GM12878 (cell line): ENCODE measurements around the gene SMC3. TPM values are rescaled to one million over a fixed set of nuclear protein-coding genes. Genes with fewer than 3 reads are reported as not detected.

Source experiments
- ESRRA ChIP-seq: IDR thresholded peaks from 2 replicates; pipeline ENCODE4 v1.6.1; 2012; ENCODE audit warnings: mild to moderate bottlenecking, low read length, improper control_type of control experiment
- ETV6 ChIP-seq, 2 experiments: fragments of 450-650 bp in 1 of 2; IDR thresholded peaks in 1 of 2; conservative IDR thresholded peaks in 1 of 2; 2 replicates each; pipeline ENCODE4 v1.6.1; 2014; ENCODE audit warnings: antibody characterized with exemption in 1 of 2, borderline replicate concordance in 1 of 2, low read depth in 1 of 2, mild to moderate bottlenecking in 1 of 2, moderate library complexity in 1 of 2
- FOS ChIP-seq: IDR thresholded peaks from 3 replicates; pipeline ENCODE4 v1.6.1; 2011; ENCODE audit warnings: borderline replicate concordance; ENCODE audit not compliant: insufficient read length; ENCODE audit errors: extremely low read depth
- GABPA ChIP-seq: IDR thresholded peaks from 2 replicates; pipeline ENCODE4 v1.6.1; 2014; ENCODE audit warnings: antibody characterized with exemption, low read depth, mild to moderate bottlenecking, inconsistent platforms
- HDAC6 ChIP-seq: fragments of 200-600 bp; sonication (generic); IDR thresholded peaks from one replicate; pipeline ENCODE4 v1.8.0; 2017; ENCODE audit warnings: antibody characterized with exemption; ENCODE audit not compliant: unreplicated experiment
- IKZF2 ChIP-seq, 2 experiments: fragments of 450-650 bp; IDR thresholded peaks; 2 replicates each; pipeline ENCODE4 v1.6.1; 2017; ENCODE audit warnings: mild to moderate bottlenecking in 2 of 2, moderate library complexity in 2 of 2
- NRF1 ChIP-seq: conservative IDR thresholded peaks from 2 replicates; pipeline ENCODE4 v1.6.1; 2011; ENCODE audit warnings: mild to moderate bottlenecking, low read depth, low read length, improper control_type of control experiment
- RBBP5 ChIP-seq: fragments of 200-600 bp; sonication (generic); conservative IDR thresholded peaks from 2 replicates; pipeline ENCODE4 v1.6.1; 2016
- RUNX3 ChIP-seq: IDR thresholded peaks from 2 replicates; pipeline ENCODE4 v1.6.1; 2012; ENCODE audit warnings: low read length, inconsistent platforms
- SREBF1 ChIP-seq: IDR thresholded peaks from 2 replicates; pipeline ENCODE4 v1.6.1; 2012; ENCODE audit warnings: mild to moderate bottlenecking, low read length
- STAT3 ChIP-seq: IDR thresholded peaks from 2 replicates; pipeline ENCODE4 v1.6.1; 2011; ENCODE audit warnings: low read depth, low read length, improper control_type of control experiment
- TAF1 ChIP-seq: IDR thresholded peaks from 2 replicates; pipeline ENCODE4 v1.6.1; 2011; ENCODE audit warnings: mild to moderate bottlenecking, low read depth, low read length, borderline replicate concordance
- TBL1XR1 ChIP-seq: IDR thresholded peaks from 2 replicates; pipeline ENCODE4 v1.6.1; 2012; ENCODE audit warnings: low read depth, low read length, improper control_type of control experiment
- TCF3 ChIP-seq: IDR thresholded peaks from 2 replicates; pipeline ENCODE4 v1.6.1; 2012; ENCODE audit warnings: low read depth, mild to moderate bottlenecking, low read length, borderline replicate concordance; ENCODE audit not compliant: insufficient read depth
- ZNF24 ChIP-seq: fragments of 450-650 bp; IDR thresholded peaks from 2 replicates; pipeline ENCODE4 v1.6.1; 2017; ENCODE audit warnings: antibody characterized with exemption, mild to moderate bottlenecking
- polyA plus RNA-seq, 11 experiments: library from polyadenylated mRNA; depleted of rRNA in 4 of 11; unstranded in 6 of 11; stranded (reverse) in 5 of 11; fragments of >200 nt; fragmentation: Nextera tagmentation in 4 of 11; fragmentation: Illumina TruSeq in 1 of 11; extraction: Ambion mirVana in 4 of 11; extraction: Trizol in 1 of 11; gene quantifications; 1 replicate in 1 of 11; 2 replicates in 10 of 11; pipeline versions ENCODE4 v1.2.1 to v1.2.3, GENCODE V29; 2011 to 2016; ENCODE audit warnings: inconsistent platforms in 2 of 11, missing spikeins in 2 of 11, low read depth in 1 of 11
- total RNA-seq, 4 experiments: library from RNA; depleted of rRNA in 3 of 4; stranded (reverse); fragments of >200 nt in 3 of 4; fragmentation: Illumina TruSeq in 1 of 4; extraction: Trizol in 1 of 4; gene quantifications; 2 replicates each; pipeline versions ENCODE4 v1.2.1 to v1.2.3, GENCODE V29; 2013 to 2021
- TF ChIP-seq, protein P1 (sequence below): fragments of 450-650 bp; IDR thresholded peaks from 2 replicates; pipeline ENCODE4 v1.6.1; 2017; ENCODE audit warnings: mild to moderate bottlenecking, low read depth, inconsistent platforms; ENCODE audit not compliant: poor library complexity, severe bottlenecking
- TF ChIP-seq, protein P2 (sequence below): fragments of 450-650 bp; IDR thresholded peaks from 2 replicates; pipeline ENCODE4 v1.6.1; 2014; ENCODE audit warnings: mild to moderate bottlenecking
- TF ChIP-seq, protein P3 (sequence below): fragments of 450-650 bp; conservative IDR thresholded peaks from 2 replicates; pipeline ENCODE4 v1.6.1; 2017; ENCODE audit warnings: mild to moderate bottlenecking, moderate library complexity
- TF ChIP-seq, protein P4 (sequence below): IDR thresholded peaks from 2 replicates; pipeline ENCODE4 v1.6.1; 2011; ENCODE audit warnings: borderline replicate concordance, low read depth, mild to moderate bottlenecking, moderate library complexity, mixed read lengths, low read length; ENCODE audit not compliant: insufficient read depth; ENCODE audit errors: extremely low read length
- TF ChIP-seq, protein P5 (sequence below): fragments of 450-650 bp; IDR thresholded peaks from 2 replicates; pipeline ENCODE4 v1.6.1; 2016; ENCODE audit warnings: mild to moderate bottlenecking
- TF ChIP-seq, protein P6 (sequence below): fragments of 450-650 bp; IDR thresholded peaks from 2 replicates; pipeline ENCODE4 v1.6.1; 2017; ENCODE audit warnings: low read depth, mild to moderate bottlenecking, moderate library complexity

Gene SMC3
- total and polyA plus RNA-seq, 10 of the 15 experiments (the other 5 are each of a cell fraction or from before 2014, with no cell fraction given), result 30.4 to 123 (median 48.3) TPM

DNA sequence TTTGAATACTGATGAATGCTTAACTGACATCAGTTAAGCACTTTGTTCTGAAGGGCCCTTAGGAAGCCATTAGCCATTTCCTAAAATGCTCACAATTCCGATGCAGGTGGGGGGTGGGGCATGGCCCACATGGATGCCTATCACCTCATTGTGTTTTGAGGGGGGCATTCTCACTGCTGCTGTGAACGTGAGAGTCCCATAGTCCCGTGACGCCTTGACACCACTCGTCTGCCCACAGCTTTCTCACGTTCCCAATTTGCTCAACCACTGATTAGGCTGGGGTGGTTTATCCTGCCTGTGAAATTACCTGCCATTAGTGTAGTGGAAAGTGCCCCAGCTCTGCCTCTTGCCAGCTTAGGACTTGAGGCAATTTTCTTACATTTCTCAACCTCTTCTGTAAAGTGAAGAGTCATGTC is 37.9 kb upstream of the SMC3 start (continued):
- TF ChIP-seq RUNX3 (peak; percentile 74), ZNF24 (no peak), FOS (no peak), IKZF2 (IDR thresholded peaks at IDR 0.05) (peak; percentile 66 to 70), RBBP5 (no peak), STAT3 (no peak), NRF1 (no peak), ESRRA (peak; percentile 54; the same call in 1 of the 2 replicates), TCF3 (no peak), SREBF1 (no peak), GABPA (no peak), TAF1 (no peak), TBL1XR1 (peak; percentile 29; the same call in 1 of the 2 replicates), ETV6 (conservative IDR thresholded peaks at IDR 0.05 in 1 of 2, IDR thresholded peaks at IDR 0.05 in 1 of 2; ENCODE audit: borderline replicate concordance in 1 of 2, low read depth in 1 of 2) (0 out of 4 replicates have a peak, but pooled peaks of 1 of the 2 experiments have one; percentile 28), HDAC6 (no peak)
- TF ChIP-seq, protein P1, sequence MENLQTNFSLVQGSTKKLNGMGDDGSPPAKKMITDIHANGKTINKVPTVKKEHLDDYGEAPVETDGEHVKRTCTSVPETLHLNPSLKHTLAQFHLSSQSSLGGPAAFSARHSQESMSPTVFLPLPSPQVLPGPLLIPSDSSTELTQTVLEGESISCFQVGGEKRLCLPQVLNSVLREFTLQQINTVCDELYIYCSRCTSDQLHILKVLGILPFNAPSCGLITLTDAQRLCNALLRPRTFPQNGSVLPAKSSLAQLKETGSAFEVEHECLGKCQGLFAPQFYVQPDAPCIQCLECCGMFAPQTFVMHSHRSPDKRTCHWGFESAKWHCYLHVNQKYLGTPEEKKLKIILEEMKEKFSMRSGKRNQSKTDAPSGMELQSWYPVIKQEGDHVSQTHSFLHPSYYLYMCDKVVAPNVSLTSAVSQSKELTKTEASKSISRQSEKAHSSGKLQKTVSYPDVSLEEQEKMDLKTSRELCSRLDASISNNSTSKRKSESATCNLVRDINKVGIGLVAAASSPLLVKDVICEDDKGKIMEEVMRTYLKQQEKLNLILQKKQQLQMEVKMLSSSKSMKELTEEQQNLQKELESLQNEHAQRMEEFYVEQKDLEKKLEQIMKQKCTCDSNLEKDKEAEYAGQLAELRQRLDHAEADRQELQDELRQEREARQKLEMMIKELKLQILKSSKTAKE, result peak; percentile 51
- TF ChIP-seq, protein P2, sequence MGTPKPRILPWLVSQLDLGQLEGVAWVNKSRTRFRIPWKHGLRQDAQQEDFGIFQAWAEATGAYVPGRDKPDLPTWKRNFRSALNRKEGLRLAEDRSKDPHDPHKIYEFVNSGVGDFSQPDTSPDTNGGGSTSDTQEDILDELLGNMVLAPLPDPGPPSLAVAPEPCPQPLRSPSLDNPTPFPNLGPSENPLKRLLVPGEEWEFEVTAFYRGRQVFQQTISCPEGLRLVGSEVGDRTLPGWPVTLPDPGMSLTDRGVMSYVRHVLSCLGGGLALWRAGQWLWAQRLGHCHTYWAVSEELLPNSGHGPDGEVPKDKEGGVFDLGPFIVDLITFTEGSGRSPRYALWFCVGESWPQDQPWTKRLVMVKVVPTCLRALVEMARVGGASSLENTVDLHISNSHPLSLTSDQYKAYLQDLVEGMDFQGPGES, result no peak
- TF ChIP-seq, protein P3, sequence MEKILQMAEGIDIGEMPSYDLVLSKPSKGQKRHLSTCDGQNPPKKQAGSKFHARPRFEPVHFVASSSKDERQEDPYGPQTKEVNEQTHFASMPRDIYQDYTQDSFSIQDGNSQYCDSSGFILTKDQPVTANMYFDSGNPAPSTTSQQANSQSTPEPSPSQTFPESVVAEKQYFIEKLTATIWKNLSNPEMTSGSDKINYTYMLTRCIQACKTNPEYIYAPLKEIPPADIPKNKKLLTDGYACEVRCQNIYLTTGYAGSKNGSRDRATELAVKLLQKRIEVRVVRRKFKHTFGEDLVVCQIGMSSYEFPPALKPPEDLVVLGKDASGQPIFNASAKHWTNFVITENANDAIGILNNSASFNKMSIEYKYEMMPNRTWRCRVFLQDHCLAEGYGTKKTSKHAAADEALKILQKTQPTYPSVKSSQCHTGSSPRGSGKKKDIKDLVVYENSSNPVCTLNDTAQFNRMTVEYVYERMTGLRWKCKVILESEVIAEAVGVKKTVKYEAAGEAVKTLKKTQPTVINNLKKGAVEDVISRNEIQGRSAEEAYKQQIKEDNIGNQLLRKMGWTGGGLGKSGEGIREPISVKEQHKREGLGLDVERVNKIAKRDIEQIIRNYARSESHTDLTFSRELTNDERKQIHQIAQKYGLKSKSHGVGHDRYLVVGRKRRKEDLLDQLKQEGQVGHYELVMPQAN, result no peak; the same call in 1 of the 2 replicates
- TF ChIP-seq, protein P4, sequence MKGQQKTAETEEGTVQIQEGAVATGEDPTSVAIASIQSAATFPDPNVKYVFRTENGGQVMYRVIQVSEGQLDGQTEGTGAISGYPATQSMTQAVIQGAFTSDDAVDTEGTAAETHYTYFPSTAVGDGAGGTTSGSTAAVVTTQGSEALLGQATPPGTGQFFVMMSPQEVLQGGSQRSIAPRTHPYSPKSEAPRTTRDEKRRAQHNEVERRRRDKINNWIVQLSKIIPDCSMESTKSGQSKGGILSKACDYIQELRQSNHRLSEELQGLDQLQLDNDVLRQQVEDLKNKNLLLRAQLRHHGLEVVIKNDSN, result no peak
- TF ChIP-seq, protein P5, sequence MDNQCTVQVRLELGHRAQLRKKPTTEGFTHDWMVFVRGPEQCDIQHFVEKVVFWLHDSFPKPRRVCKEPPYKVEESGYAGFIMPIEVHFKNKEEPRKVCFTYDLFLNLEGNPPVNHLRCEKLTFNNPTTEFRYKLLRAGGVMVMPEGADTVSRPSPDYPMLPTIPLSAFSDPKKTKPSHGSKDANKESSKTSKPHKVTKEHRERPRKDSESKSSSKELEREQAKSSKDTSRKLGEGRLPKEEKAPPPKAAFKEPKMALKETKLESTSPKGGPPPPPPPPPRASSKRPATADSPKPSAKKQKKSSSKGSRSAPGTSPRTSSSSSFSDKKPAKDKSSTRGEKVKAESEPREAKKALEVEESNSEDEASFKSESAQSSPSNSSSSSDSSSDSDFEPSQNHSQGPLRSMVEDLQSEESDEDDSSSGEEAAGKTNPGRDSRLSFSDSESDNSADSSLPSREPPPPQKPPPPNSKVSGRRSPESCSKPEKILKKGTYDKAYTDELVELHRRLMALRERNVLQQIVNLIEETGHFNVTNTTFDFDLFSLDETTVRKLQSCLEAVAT, result no peak
- TF ChIP-seq, protein P6, sequence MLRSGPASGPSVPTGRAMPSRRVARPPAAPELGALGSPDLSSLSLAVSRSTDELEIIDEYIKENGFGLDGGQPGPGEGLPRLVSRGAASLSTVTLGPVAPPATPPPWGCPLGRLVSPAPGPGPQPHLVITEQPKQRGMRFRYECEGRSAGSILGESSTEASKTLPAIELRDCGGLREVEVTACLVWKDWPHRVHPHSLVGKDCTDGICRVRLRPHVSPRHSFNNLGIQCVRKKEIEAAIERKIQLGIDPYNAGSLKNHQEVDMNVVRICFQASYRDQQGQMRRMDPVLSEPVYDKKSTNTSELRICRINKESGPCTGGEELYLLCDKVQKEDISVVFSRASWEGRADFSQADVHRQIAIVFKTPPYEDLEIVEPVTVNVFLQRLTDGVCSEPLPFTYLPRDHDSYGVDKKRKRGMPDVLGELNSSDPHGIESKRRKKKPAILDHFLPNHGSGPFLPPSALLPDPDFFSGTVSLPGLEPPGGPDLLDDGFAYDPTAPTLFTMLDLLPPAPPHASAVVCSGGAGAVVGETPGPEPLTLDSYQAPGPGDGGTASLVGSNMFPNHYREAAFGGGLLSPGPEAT, result peak; percentile 25; the same call in 1 of the 2 replicates
